RKO (cell line): ENCODE measurements around the gene ARHGEF7.

Source experiments
- DNase-seq: peaks from one replicate; pipeline ENCODE4 v3.0.0-alpha.2; 2016; ENCODE audit warnings: low spot score

The ARHGEF7 gene

DNA sequence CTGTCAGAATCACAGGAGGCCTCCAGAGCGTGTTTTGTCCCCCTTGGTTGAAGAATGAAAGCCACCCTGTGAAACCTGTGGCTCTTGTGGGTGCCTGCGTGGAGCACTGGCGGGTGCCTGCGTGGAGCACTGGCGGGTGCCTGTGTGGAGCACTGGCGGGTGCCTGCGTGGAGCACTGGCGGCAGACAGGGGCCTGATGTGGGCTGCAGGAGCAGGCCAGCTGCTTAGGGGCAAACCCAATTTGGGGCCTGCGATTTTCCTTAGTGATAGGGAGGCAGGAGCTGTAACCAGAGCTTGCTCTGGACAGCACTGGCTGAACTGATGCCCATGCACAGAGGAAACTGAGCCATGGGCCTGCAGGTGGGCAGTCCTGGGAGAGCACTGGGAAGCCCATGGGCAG, 24.3 kb downstream of the ARHGEF7 start:
- DNase-seq, result no peak

DNA sequence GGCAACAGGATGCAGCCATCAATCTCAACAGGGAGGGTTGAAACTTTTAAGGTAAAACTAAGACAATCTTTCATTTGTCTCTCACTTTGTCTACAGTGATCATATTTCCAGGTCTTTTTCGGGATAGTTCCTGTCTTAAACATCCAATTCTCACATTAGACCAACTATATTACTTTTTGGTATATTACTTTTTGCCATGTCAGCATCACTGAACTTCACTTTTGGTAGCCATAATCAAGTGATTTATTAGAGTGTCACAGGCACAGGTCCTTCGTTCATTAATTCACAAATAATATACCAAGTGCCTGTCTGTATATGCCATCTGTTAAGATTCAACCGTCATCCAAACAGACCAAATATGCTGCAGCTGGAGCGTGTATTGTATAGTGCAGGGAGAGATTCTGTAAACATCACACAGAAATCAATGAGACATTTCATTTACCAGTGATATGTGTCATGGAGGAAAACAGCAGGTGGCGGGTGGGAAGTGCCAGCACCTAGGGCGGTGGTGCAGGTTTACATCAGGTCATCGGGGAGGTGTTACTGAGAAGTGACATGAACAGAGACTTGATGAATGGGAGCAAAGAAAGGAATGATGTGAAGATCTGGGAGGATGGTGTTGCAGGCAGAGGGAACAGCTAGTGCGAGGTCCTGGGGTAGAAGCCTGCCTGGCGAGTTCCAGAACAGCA, 24.9 kb downstream of the ARHGEF7 start:
- no peak for DNase-seq

- DNase-seq, result no peak
Observed at GRCh38 chr13:111140562-111141105, 25.5 kb downstream of the ARHGEF7 start.

- no peak for DNase-seq
Observed at GRCh38 chr13:111142472-111142871, 27.4 kb downstream of the ARHGEF7 start.

DNA sequence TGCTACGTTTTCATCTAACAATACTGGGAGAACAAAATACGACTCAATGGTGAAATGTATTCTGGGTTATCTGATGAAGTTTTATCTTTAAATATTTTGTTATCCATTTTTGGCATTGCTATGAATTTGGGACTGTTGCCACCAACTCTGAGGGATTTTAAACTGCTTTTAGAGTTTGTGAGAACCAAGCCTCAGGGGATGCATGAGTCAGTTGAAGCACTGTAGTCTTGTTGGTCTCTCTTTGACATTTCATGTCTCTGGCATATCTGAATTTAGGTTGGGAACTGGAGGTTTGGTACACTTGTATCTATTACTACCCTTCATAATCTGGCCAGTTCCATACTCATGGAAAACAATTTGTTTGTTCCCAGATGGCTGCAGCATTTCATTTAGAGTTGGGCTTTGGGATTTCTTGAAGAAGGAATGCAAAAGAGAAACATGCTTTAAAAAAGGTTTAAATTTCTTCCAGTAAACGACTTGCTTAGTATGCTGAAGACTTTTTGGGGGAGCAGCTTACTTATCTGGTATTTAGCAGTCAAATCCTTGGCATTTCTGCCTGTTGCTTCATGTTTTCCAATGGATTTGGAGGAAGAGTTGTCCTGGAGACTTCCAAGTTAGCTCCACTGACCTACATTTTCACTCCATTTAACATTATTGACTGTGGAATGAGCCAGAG, 28.9 kb downstream of the ARHGEF7 start:
- DNase-seq, result no peak

GRCh38 chr13:111145071-111145470, 30.0 kb downstream of the ARHGEF7 start:
- DNase-seq, result no peak

- no peak for DNase-seq
Observed at GRCh38 chr13:111145506-111145905, 30.4 kb downstream of the ARHGEF7 start.

GRCh38 chr13:111152844-111153243, 37.7 kb downstream of the ARHGEF7 start:
- no peak for DNase-seq

DNA sequence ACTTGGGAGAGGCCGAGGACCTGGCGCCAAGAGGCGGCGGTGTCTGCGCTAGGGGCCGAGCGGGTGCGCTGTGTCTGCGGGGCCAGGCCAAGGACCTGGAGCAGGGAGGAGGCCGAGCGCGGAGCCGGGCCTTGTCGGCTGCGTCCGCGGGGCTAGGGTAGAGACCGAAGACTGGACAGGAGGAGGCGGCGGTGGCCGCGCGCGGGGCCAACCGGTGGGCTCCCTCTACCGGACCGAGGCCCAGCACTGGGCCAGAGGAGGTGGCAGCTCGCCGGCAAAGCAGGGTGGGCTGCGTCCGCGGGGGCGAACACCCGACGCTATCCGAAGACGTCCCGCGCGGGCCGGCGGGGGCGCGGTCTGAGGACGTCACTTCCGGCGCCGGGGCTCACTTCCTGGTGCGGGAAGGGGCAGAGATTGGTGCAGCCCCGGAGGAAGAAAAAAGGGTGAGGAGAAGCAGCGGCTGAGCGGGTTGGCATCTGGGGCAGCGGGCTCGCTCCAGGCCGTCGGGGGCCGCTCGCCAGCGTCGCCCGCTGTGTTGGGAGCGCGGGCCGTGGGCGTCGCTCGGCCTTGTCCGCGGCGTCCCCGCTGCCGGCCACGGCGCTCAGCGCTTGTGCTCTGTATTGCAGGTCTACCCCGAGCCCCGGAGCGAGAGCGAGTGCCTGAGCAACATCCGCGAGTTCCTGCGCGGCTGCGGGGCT, 38.3 kb downstream of the ARHGEF7 start:
- DNase-seq, result peak; percentile 90

DNA sequence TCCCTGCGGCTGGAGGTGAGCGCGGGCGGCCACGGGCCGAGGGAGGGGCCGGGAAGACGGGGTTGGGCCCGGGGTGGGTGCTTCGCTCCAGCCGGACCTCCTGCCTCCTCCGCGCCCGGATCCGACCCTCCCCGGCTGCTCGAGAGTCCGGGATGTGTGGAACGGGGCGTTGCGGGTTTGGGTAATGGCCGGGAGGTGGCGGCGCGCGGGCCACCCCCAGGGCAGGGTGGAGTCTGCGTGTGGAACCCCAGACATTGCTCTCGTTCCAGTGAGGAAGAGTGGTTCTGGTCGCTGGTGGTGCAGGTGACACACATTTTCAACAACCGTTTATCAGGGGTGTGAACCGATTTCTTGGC, 38.8 kb downstream of the ARHGEF7 start:
- DNase-seq, result peak; percentile 40

DNA sequence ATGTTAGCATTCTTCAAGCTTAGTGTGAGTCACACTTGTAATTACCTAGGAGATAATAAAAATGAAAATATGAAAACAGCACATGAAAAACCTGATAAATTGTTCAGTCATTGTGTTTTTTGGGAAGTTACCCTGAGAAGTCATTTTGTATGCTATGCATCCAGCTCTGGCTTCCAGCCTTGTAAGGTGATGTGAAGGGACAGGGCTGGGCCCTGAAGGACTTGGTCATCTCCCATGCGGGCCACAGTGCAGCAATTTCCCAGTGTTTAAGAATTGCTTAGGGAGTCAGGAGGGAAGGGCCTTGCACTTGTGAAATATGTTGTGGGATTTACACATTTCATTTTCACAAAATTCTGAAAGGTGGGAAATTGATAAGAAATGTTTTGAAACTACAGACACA, 41.3 kb downstream of the ARHGEF7 start:
- DNase-seq, result no peak

DNA sequence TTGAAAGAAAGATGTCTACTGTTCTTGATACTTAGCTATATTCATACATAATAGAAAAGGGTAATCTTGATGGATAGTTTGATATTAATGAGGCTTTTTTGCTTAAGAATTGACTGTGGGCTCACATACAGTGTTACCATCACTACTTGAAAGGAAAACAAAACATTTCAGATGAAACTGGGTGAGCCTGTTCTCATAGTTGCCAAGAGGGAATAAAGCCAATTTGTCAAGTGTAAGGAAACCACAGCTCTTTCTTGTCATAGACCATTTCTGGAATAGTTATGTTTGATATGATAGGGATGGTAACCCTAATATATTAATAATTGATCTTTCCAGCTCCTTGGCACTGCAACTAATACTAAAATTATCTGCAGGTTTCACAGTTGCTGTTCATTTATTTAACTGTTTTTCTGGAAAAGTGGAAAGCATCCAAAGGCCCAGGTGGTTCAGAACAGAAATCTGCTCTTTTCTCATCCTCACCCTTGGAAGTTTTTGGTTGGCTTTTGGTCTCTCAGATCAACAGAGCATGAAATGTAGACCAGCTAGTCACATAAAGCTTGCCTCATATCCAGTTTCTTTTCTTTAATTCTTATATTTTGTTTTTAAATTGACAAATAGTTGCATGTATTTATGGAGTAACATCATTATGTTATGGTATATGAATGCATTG, 43.2 kb downstream of the ARHGEF7 start:
- DNase-seq, result no peak

GRCh38 chr13:111159362-111160320, 44.5 kb downstream of the ARHGEF7 start:
- no peak for DNase-seq

DNA sequence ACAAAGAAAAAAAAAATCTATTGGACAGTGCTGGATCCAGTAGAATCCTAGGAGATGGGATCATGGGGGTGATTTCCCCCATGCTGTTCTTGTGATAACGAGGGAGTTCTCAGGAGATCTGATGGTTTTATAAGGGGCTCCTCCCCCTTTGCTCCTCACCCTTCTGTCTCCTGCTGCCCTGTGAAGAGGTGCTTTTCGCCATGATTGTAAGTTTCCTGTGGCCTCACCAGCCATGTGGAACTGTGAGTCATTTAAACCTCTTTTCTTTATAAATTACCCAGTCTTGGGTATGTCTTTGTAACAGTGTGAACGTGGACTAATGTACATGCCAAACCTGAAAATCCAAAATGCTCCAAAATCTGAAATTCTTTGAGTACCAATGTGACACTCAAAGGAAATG, 45.5 kb downstream of the ARHGEF7 start:
- DNase-seq, result no peak

- DNase-seq, result no peak
Observed at GRCh38 chr13:111161601-111162600, 46.8 kb downstream of the ARHGEF7 start.

- no peak for DNase-seq
Observed at GRCh38 chr13:111165241-111166010, 50.3 kb downstream of the ARHGEF7 start.

GRCh38 chr13:111166882-111167675, 52.0 kb downstream of the ARHGEF7 start:
- DNase-seq, result no peak

- no peak for DNase-seq
Observed at GRCh38 chr13:111168107-111168506, 53.0 kb downstream of the ARHGEF7 start.
